Measurements from ENCODE around the gene IFT57. TPM values are rescaled to one million over a fixed set of nuclear protein-coding genes. Genes with fewer than 3 reads are reported as not detected.

IFT57 gene
- total and polyA plus RNA-seq, 2 of the 8 experiments (the other 6 are each of a cell fraction or from before 2014, with no cell fraction given), result 15.1 to 27.8 TPM

DNA sequence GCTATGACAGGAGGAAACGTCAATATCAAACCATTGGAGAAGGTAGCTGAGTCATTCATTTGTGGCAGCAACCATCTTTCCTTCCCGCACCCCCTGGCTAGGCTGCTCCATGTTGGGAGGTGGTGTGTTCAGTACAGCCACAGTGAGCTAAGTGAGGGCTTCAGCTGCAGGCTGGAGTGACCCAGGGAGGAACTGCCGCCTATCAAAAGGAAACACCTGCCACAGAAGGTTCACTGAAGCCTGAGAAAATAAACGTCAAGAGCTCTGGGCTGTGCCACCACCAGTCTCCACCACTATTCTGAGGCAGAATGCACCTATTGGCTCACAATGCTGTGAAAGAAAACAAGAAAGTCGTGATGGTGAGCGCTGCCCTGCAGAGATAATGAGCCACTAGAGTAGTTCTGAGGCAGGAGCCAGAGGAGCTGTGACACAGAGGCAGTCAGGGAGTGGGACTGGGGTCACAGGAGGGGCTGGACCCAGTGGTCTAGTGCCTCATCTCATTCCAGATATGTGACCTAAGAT, 96.6 kb downstream of the IFT57 start (continued):
- no peak for TF ChIP-seq BCL11A (IDR thresholded peaks at IDR 0.05; ENCODE audit: low read depth in 2 of 2, low read length in 2 of 2)
- TF ChIP-seq SP1 (IDR thresholded peaks at IDR 0.05; ENCODE audit: low read depth, low read length), result no peak
